ENCODE data around the gene AHDC1.

GRCh38 chr1:27649306-27649635, 45.3 kb upstream of the AHDC1 start:
- TF ChIP-seq CTCF (IDR thresholded peaks at IDR 0.05): no peak
- TF ChIP-seq POLR2A (IDR thresholded peaks at IDR 0.05): no peak
